Thyroid gland (tissue), 4 donors: Measurements from ENCODE around the gene KAZN.

ENCODE experiments used
- POLR2A ChIP-seq, 2 donors: fragments of 450-650 bp; IDR thresholded peaks; one replicate each; pipeline ENCODE4 v1.6.1; 2017; ENCODE audit warnings: antibody characterized with exemption in 2 of 2, mild to moderate bottlenecking in 2 of 2, moderate library complexity in 1 of 2
- TF ChIP-seq, protein P1 (sequence below), 6 experiments: fragments of 200-600 bp in 3 of 6; fragments of 450-650 bp in 3 of 6; sonication (generic) in 3 of 6; IDR thresholded peaks; one replicate each; pipeline ENCODE4 v1.5.1; 2016 to 2019; ENCODE audit warnings: antibody characterized with exemption in 6 of 6, mild to moderate bottlenecking in 2 of 6, inconsistent platforms in 1 of 6, moderate library complexity in 1 of 6

DNA sequence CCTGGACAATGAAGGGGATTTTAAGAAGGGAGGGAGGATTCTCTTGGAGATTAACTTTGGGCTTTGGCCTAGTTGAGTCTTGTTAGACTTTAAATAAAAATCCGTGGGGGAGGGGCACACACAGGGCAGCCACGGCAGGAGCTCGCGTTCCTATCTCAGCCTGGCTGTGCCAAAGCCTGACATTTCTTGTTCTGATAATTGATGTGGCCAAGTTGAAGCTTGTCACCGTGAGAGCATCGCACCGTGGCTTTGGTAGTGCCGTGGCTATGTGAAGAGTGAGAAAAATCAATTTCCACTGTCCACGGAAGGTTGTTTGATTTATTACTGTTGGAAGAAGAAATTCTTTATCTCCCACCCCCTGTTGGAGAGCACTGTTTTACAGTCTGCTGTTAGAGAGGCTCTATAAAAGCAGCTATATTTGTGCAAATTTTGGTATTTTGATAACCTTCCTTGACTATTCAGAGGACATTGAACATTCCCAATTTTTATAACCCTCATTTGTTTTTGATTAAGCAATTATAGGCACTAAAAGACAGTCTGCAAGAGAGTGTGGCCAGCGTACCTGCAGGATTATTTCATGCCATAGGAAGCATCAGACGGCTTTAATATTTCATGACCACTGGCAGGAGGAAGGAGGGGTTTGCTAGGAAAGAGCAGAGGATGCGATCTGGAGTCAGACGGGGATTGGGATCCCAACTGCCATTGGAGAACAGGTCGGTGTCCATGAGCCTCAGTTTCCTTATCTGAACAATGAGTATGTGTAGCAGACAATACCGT, 160.7 kb downstream of the KAZN start:
- TF ChIP-seq, protein P1, sequence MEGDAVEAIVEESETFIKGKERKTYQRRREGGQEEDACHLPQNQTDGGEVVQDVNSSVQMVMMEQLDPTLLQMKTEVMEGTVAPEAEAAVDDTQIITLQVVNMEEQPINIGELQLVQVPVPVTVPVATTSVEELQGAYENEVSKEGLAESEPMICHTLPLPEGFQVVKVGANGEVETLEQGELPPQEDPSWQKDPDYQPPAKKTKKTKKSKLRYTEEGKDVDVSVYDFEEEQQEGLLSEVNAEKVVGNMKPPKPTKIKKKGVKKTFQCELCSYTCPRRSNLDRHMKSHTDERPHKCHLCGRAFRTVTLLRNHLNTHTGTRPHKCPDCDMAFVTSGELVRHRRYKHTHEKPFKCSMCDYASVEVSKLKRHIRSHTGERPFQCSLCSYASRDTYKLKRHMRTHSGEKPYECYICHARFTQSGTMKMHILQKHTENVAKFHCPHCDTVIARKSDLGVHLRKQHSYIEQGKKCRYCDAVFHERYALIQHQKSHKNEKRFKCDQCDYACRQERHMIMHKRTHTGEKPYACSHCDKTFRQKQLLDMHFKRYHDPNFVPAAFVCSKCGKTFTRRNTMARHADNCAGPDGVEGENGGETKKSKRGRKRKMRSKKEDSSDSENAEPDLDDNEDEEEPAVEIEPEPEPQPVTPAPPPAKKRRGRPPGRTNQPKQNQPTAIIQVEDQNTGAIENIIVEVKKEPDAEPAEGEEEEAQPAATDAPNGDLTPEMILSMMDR (IDR thresholded peaks at IDR 0.05) = no peak
- no peak for TF ChIP-seq POLR2A (IDR thresholded peaks at IDR 0.05)
